ENCODE results near the gene PIP5K1B. TPM values are rescaled to one million over a fixed set of nuclear protein-coding genes. Genes with fewer than 3 reads are reported as not detected.

Gene PIP5K1B
- total RNA-seq, 1 experiment from 2014 or later = not detected

DNA sequence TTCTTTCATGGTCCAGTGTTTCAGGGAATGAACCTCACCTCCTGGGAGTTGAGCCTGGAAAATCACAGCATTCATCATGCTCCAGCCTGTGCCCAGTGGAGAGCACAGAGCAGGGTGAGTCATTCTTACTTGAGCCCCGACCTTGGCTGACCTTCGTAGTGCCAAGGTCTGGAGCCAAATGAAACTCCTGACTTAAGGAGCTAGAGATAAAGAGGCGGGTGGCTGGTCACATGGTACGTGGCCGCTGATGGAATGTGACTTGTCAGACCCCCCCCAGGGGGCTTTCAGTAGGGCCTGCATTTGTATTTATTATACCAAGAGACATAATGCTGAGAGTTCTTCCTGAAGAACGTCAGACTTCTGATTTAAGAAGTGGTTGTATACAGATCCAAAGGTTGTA, 15.0 kb upstream of the PIP5K1B start:
- H3K9me3 ChIP-seq (ENCODE audit: low read depth, low read length, poor library complexity, severe bottlenecking) = no peaks in the 10 kb centered on the region
- POLR2A ChIA-PET (ENCODE audit: low non-redundant PET) = no interaction called here
- no peak overlapping the region for H3K4me3 ChIP-seq (ENCODE audit: low read depth, low read length, poor library complexity, severe bottlenecking)
- TF ChIP-seq, protein P1, sequence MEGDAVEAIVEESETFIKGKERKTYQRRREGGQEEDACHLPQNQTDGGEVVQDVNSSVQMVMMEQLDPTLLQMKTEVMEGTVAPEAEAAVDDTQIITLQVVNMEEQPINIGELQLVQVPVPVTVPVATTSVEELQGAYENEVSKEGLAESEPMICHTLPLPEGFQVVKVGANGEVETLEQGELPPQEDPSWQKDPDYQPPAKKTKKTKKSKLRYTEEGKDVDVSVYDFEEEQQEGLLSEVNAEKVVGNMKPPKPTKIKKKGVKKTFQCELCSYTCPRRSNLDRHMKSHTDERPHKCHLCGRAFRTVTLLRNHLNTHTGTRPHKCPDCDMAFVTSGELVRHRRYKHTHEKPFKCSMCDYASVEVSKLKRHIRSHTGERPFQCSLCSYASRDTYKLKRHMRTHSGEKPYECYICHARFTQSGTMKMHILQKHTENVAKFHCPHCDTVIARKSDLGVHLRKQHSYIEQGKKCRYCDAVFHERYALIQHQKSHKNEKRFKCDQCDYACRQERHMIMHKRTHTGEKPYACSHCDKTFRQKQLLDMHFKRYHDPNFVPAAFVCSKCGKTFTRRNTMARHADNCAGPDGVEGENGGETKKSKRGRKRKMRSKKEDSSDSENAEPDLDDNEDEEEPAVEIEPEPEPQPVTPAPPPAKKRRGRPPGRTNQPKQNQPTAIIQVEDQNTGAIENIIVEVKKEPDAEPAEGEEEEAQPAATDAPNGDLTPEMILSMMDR (conservative IDR thresholded peaks at IDR 0.05; ENCODE audit: low read depth, low read length) = no peak
- no peak for TF ChIP-seq EZH2 (IDR thresholded peaks at IDR 0.05; ENCODE audit: borderline replicate concordance, low read depth, low read length, poor library complexity, severe bottlenecking)
- no peak for DNase-seq (ENCODE audit: low spot score)
- no peaks in the 10 kb centered on the region for H3K36me3 ChIP-seq (ENCODE audit: insufficient read depth, low read length, poor library complexity, severe bottlenecking)
- no peak overlapping the region for H3K27ac ChIP-seq (ENCODE audit: low read depth, low read length, poor library complexity, severe bottlenecking)
- H3K4me1 ChIP-seq (ENCODE audit: insufficient read depth, low read length, poor library complexity, severe bottlenecking) = no peaks in the 10 kb centered on the region
- intact Hi-C loops (cut with micrococcal nuclease; ENCODE audit: unreplicated experiment) = no loop called here
- CTCF ChIA-PET = no interaction called here
- no TSS peak for BruUV-seq (replicated peaks)
- peaks cover 16% of the 10 kb centered on the region for H3K27me3 ChIP-seq (replicated peaks; ENCODE audit: insufficient read depth, low read depth, low read length, poor library complexity)

GRCh38 chr9:68692519-68692918, 12.5 kb upstream of the PIP5K1B start:
- no peaks in the 10 kb centered on the region for H3K4me1 ChIP-seq (ENCODE audit: insufficient read depth, low read length, poor library complexity, severe bottlenecking)
- H3K4me3 ChIP-seq (ENCODE audit: low read depth, low read length, poor library complexity, severe bottlenecking) = no peak overlapping the region
- no peaks in the 10 kb centered on the region for H3K9me3 ChIP-seq (ENCODE audit: low read depth, low read length, poor library complexity, severe bottlenecking)
- H3K27me3 ChIP-seq (replicated peaks; ENCODE audit: insufficient read depth, low read depth, low read length, poor library complexity) = peaks cover 23% of the 10 kb centered on the region
- BruUV-seq (replicated peaks) = no TSS peak
- no peak for TF ChIP-seq EZH2 (IDR thresholded peaks at IDR 0.05; ENCODE audit: borderline replicate concordance, low read depth, low read length, poor library complexity, severe bottlenecking)
- TF ChIP-seq, protein P1 (conservative IDR thresholded peaks at IDR 0.05; ENCODE audit: low read depth, low read length) = no peak
- no peaks in the 10 kb centered on the region for H3K36me3 ChIP-seq (ENCODE audit: insufficient read depth, low read length, poor library complexity, severe bottlenecking)
- intact Hi-C loops (cut with micrococcal nuclease; ENCODE audit: unreplicated experiment) = no loop called here
- POLR2A ChIA-PET (ENCODE audit: low non-redundant PET) = no interaction called here
- CTCF ChIA-PET = no interaction called here
- DNase-seq (ENCODE audit: low spot score) = no peak
- no peak overlapping the region for H3K27ac ChIP-seq (ENCODE audit: low read depth, low read length, poor library complexity, severe bottlenecking)

- TF ChIP-seq, protein P1 (conservative IDR thresholded peaks at IDR 0.05; ENCODE audit: low read depth, low read length) = no peak
- no peak for TF ChIP-seq EZH2 (IDR thresholded peaks at IDR 0.05; ENCODE audit: borderline replicate concordance, low read depth, low read length, poor library complexity, severe bottlenecking)
- peaks cover 23% of the 10 kb centered on the region for H3K27me3 ChIP-seq (replicated peaks; ENCODE audit: insufficient read depth, low read depth, low read length, poor library complexity)
- H3K9me3 ChIP-seq (ENCODE audit: low read depth, low read length, poor library complexity, severe bottlenecking) = no peaks in the 10 kb centered on the region
- POLR2A ChIA-PET (ENCODE audit: low non-redundant PET) = no interaction called here
- H3K36me3 ChIP-seq (ENCODE audit: insufficient read depth, low read length, poor library complexity, severe bottlenecking) = no peaks in the 10 kb centered on the region
- intact Hi-C loops (cut with micrococcal nuclease; ENCODE audit: unreplicated experiment) = no loop called here
- CTCF ChIA-PET = no interaction called here
- no peak overlapping the region for H3K4me3 ChIP-seq (ENCODE audit: low read depth, low read length, poor library complexity, severe bottlenecking)
- no peaks in the 10 kb centered on the region for H3K4me1 ChIP-seq (ENCODE audit: insufficient read depth, low read length, poor library complexity, severe bottlenecking)
- no peak for DNase-seq (ENCODE audit: low spot score)
- BruUV-seq (replicated peaks) = no TSS peak
- H3K27ac ChIP-seq (ENCODE audit: low read depth, low read length, poor library complexity, severe bottlenecking) = no peak overlapping the region
Observed at GRCh38 chr9:68694125-68694524, 10.9 kb upstream of the PIP5K1B start.
